CD4-positive, alpha-beta memory T cell (primary cell): ENCODE data around the gene UNC80. TPM values are rescaled to one million over a fixed set of nuclear protein-coding genes. Genes with fewer than 3 reads are reported as not detected.

Experiments used
- CTCF ChIA-PET: fragments of 350-600 bp; sonication (Branson Sonifier 250); formaldehyde crosslinking; loops from one replicate; lab custom pipeline; 2021; ENCODE audit warnings: inconsistent platforms; ENCODE audit not compliant: partially characterized antibody; lab: Charles Lee
- POLR2A ChIA-PET: fragments of 350-600 bp; sonication (Branson Sonifier 250); formaldehyde crosslinking; loops from one replicate; lab custom pipeline; 2021; ENCODE audit not compliant: partially characterized antibody; lab: Charles Lee
- DNase-seq, 5 donors: peaks; one replicate each; pipeline versions ENCODE4 v3.0.0 to v3.0.0-alpha.2; 2020 to 2022; ENCODE audit warnings: mixed read lengths in 1 of 5
- H3K27ac ChIP-seq: one replicate; pipeline ENCODE4 v1.7.0; 2013; ENCODE audit warnings: low read depth, low read length
- H3K27me3 ChIP-seq: 2 replicates; pipeline ENCODE4 v1.7.0; 2013; ENCODE audit warnings: mild to moderate bottlenecking, low read length, moderate library complexity; ENCODE audit not compliant: insufficient read depth
- H3K36me3 ChIP-seq: 2 replicates; pipeline ENCODE4 v1.7.0; 2013; ENCODE audit warnings: mild to moderate bottlenecking, low read length, moderate library complexity; ENCODE audit not compliant: insufficient read depth
- H3K4me1 ChIP-seq: 2 replicates; pipeline ENCODE4 v1.7.0; 2013; ENCODE audit warnings: mild to moderate bottlenecking, low read length, moderate library complexity; ENCODE audit not compliant: insufficient read depth
- H3K4me3 ChIP-seq, 2 donors: one replicate each; pipeline ENCODE4 v1.7.0; 2013; ENCODE audit warnings: low read length in 2 of 2, mild to moderate bottlenecking in 1 of 2
- H3K9me3 ChIP-seq, 2 donors: one replicate each; pipeline ENCODE4 v1.7.0; 2013; ENCODE audit warnings: low read length in 2 of 2, control low read depth in 1 of 2; ENCODE audit not compliant: control insufficient read depth in 1 of 2
- H3K27ac Mint-ChIP-seq, 7 donors: one replicate each; pipeline ENCODE4 v1.8.0; 2020 to 2021; ENCODE audit warnings: mixed read lengths in 7 of 7, mild to moderate bottlenecking in 6 of 7, inconsistent platforms in 3 of 7, moderate library complexity in 3 of 7
- H3K27me3 Mint-ChIP-seq, 2 donors: one replicate each; pipeline ENCODE4 v1.8.0; 2020 to 2021; ENCODE audit warnings: mixed read lengths in 2 of 2
- H3K36me3 Mint-ChIP-seq, 2 donors: one replicate each; pipeline ENCODE4 v1.8.0; 2020 to 2021; ENCODE audit warnings: mixed read lengths in 2 of 2, inconsistent platforms in 1 of 2, mild to moderate bottlenecking in 1 of 2
- H3K4me1 Mint-ChIP-seq, 4 donors: one replicate each; pipeline ENCODE4 v1.8.0; 2020 to 2021; ENCODE audit warnings: mixed read lengths in 4 of 4, mild to moderate bottlenecking in 1 of 4
- H3K4me3 Mint-ChIP-seq, 8 donors: one replicate each; pipeline ENCODE4 v1.8.0; 2020 to 2021; ENCODE audit warnings: mixed read lengths in 8 of 8, mild to moderate bottlenecking in 7 of 8, moderate library complexity in 6 of 8, inconsistent platforms in 3 of 8
- H3K9me3 Mint-ChIP-seq, 8 donors: one replicate each; pipeline ENCODE4 v1.8.0; 2020 to 2021; ENCODE audit warnings: mixed read lengths in 8 of 8, mild to moderate bottlenecking in 5 of 8, inconsistent platforms in 3 of 8, moderate library complexity in 1 of 8
- intact Hi-C: fragments of 100-400 bp; cut with micrococcal nuclease; formaldehyde crosslinking; loops from one replicate; pipeline ENCODE4 v1.15.1; 2023
- polyA plus RNA-seq, 2 donors: library from polyadenylated mRNA; unstranded; fragments of 300-500 nt; fragmentation: Illumina TruSeq; gene quantifications; one replicate each; pipeline ENCODE4 v1.2.3, GENCODE V29; 2021
- total RNA-seq, 2 experiments: library from RNA; stranded (reverse); gene quantifications; one replicate each; pipeline ENCODE4 v1.2.3, GENCODE V29; 2021

Gene UNC80
- total and polyA plus RNA-seq, 4 experiments from 2014 or later: not detected

DNA sequence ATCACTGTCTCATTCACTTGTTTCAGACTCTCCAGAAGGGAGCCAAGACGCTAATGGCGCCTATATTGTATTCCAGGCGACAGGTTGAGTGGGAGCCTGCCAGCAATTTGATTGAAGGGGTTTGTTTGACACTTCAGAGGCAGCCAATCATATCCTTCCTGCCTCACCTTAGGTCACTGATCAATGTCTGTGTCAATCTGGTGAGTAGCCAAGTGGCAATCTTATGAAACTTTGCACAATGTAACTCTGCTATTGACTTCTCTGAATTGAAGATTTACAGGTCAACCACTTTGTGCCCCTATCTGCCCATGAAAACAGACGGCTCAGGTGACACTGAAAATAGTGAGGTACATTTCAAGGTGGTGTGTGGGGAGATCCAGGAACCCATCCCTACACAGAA, 198.1 kb downstream of the UNC80 start:
- Histone ChIP-seq H3K36me3 (no peaks in the 10 kb centered on the region), H3K27me3 (peaks cover 3% of the 10 kb centered on the region), H3K27ac (no peak overlapping the region), H3K4me1 (no peaks in the 10 kb centered on the region), H3K4me3 (no peak overlapping the region), H3K9me3 (no peaks in the 10 kb centered on the region)
- intact Hi-C loops: loop anchor here (10.0 kb wide), 1 partner anchor 635 kb away; no protein-coding TSS in a partner anchor
- Mint-ChIP-seq H3K9me3 (no peaks in the 10 kb centered on the region), H3K27ac (no peak overlapping the region), H3K4me1 (no peaks in the 10 kb centered on the region), H3K36me3 (no peaks in the 10 kb centered on the region), H3K4me3 (no peak overlapping the region), H3K27me3 (peaks cover 10 to 11% of the 10 kb centered on the region in 2 donors)
- no peak for DNase-seq
- POLR2A ChIA-PET: no interaction called here
- CTCF ChIA-PET: interaction anchor here (1.0 to 2.1 kb wide), 3 partner anchors 8 to 227 kb away, joined by 3 to 9 read pairs (median 3); no protein-coding TSS in a partner anchor

DNA sequence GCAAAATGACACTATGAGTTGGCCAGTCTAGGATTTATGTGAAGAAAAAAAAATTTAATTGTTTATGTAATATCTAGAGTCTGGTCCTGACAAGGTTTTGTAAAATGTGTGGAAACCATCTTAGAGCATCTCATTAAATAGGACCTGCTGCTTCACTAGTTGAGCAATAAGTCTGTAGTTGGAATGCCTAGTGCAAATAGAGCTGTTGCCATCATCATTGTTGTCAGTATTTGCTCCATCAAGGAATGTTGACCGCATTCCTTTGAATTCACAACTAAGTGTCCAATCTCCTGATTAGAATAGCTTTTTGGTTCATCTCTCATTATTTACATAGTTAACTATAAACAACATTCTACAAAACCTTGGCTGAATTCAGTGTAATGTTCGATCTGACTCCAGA, 198.6 kb downstream of the UNC80 start:
- Histone ChIP-seq H3K4me1 (no peaks in the 10 kb centered on the region), H3K27ac (no peak overlapping the region), H3K27me3 (peaks cover 3% of the 10 kb centered on the region), H3K36me3 (no peaks in the 10 kb centered on the region), H3K9me3 (no peaks in the 10 kb centered on the region), H3K4me3 (no peak overlapping the region)
- POLR2A ChIA-PET: no interaction called here
- Mint-ChIP-seq H3K9me3 (no peaks in the 10 kb centered on the region), H3K4me3 (no peak overlapping the region), H3K27ac (no peak overlapping the region), H3K36me3 (no peaks in the 10 kb centered on the region), H3K27me3 (peaks cover 10 to 11% of the 10 kb centered on the region in 2 donors), H3K4me1 (no peaks in the 10 kb centered on the region)
- CTCF ChIA-PET: interaction anchor here (2.1 kb wide), 1 partner anchor 8 kb away, joined by 9 read pairs; no protein-coding TSS in a partner anchor
- intact Hi-C loops: no loop called here
- no peak for DNase-seq

DNA sequence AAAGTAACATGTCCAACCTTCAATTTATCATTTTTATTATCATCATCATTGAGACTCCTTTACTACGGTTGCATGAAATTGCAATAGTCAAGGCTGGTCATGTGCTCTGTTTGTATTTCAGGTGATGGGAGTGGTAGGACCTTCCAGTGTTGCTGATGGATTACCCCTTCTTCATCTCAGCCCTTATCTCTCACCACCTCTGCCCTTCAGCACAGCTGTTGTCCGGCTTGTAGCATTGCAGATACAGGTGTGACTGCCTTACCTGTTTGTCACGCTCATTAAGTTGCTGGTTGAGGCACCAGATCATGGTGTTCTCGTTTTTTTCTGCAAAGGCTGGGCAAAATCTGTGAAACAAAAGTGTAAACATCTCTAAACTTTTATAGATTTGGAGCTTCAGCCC, 199.1 kb downstream of the UNC80 start:
- Histone ChIP-seq H3K4me3 (no peak overlapping the region), H3K36me3 (no peaks in the 10 kb centered on the region), H3K27ac (no peak overlapping the region), H3K27me3 (peaks cover 3% of the 10 kb centered on the region), H3K4me1 (no peaks in the 10 kb centered on the region), H3K9me3 (no peaks in the 10 kb centered on the region)
- Mint-ChIP-seq H3K9me3 (no peaks in the 10 kb centered on the region), H3K27ac (no peak overlapping the region), H3K27me3 (peaks cover 10 to 11% of the 10 kb centered on the region in 2 donors), H3K4me3 (no peak overlapping the region), H3K4me1 (no peaks in the 10 kb centered on the region), H3K36me3 (no peaks in the 10 kb centered on the region)
- POLR2A ChIA-PET: no interaction called here
- CTCF ChIA-PET: interaction anchor here (0.7 to 2.1 kb wide), 2 partner anchors 9 to 33 kb away, joined by 5 to 9 read pairs; no protein-coding TSS in a partner anchor
- intact Hi-C loops: no loop called here
- no peak for DNase-seq

DNA sequence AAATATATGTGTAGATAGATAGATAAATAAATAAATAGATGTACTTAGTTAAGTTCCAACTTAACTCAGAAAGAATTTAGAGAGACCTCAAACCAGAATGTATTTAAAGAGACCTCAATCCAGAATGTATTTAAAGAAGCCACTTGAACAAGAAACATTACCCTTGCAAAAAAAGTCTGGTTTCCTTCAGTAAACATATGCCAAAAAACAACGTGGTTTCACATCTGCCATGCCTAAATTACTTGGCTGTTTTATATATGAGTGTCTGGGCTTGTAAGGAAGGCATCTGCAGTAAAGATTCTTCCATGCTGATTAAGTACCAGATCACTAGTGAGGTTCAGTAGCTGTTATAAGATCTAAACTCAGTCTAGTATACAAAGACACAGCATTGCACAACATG, 201.7 kb downstream of the UNC80 start:
- no peak for DNase-seq
- H3K27ac ChIP-seq: no peak overlapping the region
- H3K9me3 ChIP-seq: no peaks in the 10 kb centered on the region
- POLR2A ChIA-PET: no interaction called here
- no peaks in the 10 kb centered on the region for H3K4me1 ChIP-seq
- H3K27ac Mint-ChIP-seq: no peak overlapping the region
- no peak overlapping the region for H3K4me3 ChIP-seq
- H3K9me3 Mint-ChIP-seq: no peaks in the 10 kb centered on the region
- intact Hi-C loops: no loop called here
- no peaks in the 10 kb centered on the region for H3K4me1 Mint-ChIP-seq
- H3K27me3 ChIP-seq: peaks cover 3% of the 10 kb centered on the region
- no peak overlapping the region for H3K4me3 Mint-ChIP-seq
- peaks cover 8 to 9% of the 10 kb centered on the region in 2 donors for H3K27me3 Mint-ChIP-seq
- H3K36me3 Mint-ChIP-seq: no peaks in the 10 kb centered on the region
- no peaks in the 10 kb centered on the region for H3K36me3 ChIP-seq
- CTCF ChIA-PET: interaction anchor here (1.3 to 10.4 kb wide), 2 partner anchors 11 to 224 kb away, joined by 6 to 190 read pairs; no protein-coding TSS in a partner anchor

DNA sequence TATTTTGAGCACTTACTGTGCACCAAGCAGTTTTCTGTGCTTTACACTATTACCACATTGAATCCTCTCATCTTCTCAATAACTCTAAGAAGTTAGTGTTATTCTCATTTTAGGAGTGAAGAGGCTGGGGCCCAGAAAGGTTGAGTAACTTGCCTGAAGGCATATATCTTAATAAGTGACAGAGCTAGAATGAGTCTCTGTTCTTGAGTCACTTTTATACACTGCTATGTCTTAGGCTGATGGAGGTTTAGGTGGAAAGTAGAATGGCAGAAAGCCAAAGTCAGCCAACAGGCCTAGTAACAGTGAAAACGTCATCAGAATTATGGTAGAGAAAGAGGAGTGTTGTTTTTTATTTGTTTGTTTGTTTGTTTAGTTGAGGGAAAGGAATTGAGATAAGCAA, 202.9 kb downstream of the UNC80 start:
- Mint-ChIP-seq H3K4me3 (no peak overlapping the region), H3K27me3 (peaks cover 8% of the 10 kb centered on the region in 2 donors), H3K9me3 (no peaks in the 10 kb centered on the region), H3K4me1 (no peaks in the 10 kb centered on the region), H3K27ac (no peak overlapping the region), H3K36me3 (no peaks in the 10 kb centered on the region)
- ChIA-PET POLR2A (no interaction called here), CTCF (interaction anchor here (1.1 to 10.4 kb wide), 3 partner anchors 9 to 223 kb away, joined by 3 to 190 read pairs (median 14); no protein-coding TSS in a partner anchor)
- no peak for DNase-seq
- Histone ChIP-seq H3K4me3 (no peak overlapping the region), H3K27me3 (peaks cover 3% of the 10 kb centered on the region), H3K4me1 (no peaks in the 10 kb centered on the region), H3K27ac (no peak overlapping the region), H3K36me3 (no peaks in the 10 kb centered on the region), H3K9me3 (no peaks in the 10 kb centered on the region)
- intact Hi-C loops: no loop called here

DNA sequence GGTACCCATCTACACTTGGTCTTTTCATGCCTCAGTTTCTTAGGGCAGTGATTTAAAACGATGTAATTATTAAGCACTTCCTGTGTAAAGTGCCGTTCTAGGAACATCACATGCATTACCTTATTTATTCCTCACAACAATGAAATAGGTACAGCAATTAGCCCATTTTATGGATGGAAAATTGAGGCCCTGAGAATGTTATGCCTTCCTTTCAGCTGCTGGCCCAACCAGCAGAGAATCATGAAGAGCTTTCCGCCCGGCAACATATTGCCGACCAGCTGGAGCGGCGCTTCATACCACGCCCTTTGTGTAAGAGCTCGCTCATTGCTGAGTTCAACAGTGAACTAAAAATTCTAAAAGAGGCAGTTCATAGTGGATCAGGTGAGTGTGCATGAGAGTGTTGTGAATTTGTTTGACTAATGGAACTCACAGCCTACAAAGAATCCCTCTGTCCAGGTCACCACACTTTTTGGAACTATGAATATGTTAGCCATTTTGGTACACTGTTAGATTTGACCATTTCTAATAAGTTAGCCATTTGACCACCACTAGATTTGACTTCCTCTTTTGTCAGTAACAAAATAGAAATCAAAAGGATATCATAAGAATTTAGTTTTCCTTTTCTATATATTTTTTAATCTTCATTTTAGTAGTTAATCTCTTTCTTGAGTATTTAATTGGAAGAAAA, 205.2 kb downstream of the UNC80 start:
- H3K4me3 Mint-ChIP-seq: no peak overlapping the region

DNA sequence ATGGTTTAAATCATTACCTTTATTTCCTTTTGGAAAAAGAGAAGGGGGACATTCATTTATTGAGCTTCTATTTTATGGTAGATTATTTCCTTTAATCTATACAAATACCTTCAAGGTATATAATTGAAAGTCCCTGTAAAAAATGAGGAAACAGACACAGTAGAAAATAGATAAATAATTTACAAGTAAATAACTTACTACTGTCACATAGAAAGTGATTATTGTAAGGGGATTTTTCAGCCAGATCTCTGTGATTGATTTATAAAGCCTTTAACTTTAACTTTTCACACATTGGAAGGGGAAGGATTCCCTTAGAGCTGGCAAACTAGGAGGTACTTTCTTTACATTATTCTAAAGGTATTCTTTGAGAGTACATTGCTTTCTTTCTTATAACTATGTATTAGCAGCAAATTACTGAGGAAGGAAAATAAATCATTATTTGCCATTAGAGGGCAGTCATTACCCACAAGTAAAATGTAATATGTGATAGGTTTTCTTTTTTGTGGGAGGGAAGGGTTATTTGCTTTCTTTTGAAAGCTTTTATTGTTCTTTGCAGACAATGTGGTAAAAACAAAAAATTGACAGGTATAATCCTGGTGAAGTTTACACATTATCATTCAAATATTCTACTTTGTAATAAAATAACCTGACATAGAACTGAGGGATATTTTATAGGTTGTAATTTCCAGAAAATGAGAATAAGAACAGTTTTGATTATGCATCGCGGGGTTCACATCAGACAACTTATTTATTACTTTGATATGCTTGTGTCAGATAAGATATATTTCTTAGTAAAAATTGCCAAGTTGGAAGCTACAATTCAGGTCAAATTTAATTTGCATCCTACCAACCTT, 206.0 kb downstream of the UNC80 start:
- Histone ChIP-seq H3K36me3 (no peaks in the 10 kb centered on the region), H3K27me3 (no peaks in the 10 kb centered on the region), H3K9me3 (no peaks in the 10 kb centered on the region), H3K27ac (no peak overlapping the region), H3K4me3 (no peak overlapping the region), H3K4me1 (no peaks in the 10 kb centered on the region)
- no peak overlapping the region for H3K4me3 Mint-ChIP-seq
- H3K9me3 Mint-ChIP-seq: no peaks in the 10 kb centered on the region
- H3K36me3 Mint-ChIP-seq: no peaks in the 10 kb centered on the region
- ChIA-PET POLR2A (no interaction called here), CTCF (interaction anchor here (0.6 to 10.4 kb wide), 11 partner anchors 10 to 226 kb away, joined by 3 to 190 read pairs (median 4); partner anchors contain the start of gene RPE)
- no peak overlapping the region for H3K27ac Mint-ChIP-seq
- intact Hi-C loops: loop anchor here (1.0 to 2.0 kb wide), 3 partner anchors 218 to 421 kb away; no protein-coding TSS in a partner anchor
- H3K27me3 Mint-ChIP-seq: peaks cover 4 to 9% of the 10 kb centered on the region in 2 donors
- peak in 4 of 5 donors; percentile 35 to 52 (median 43) for DNase-seq
- no peaks in the 10 kb centered on the region for H3K4me1 Mint-ChIP-seq

More for the DNA sequence above, 205.2 kb downstream of the UNC80 start:
- Histone ChIP-seq H3K9me3 (no peaks in the 10 kb centered on the region), H3K27me3 (no peaks in the 10 kb centered on the region), H3K36me3 (no peaks in the 10 kb centered on the region), H3K27ac (no peak overlapping the region), H3K4me3 (no peak overlapping the region), H3K4me1 (no peaks in the 10 kb centered on the region)
- ChIA-PET CTCF (interaction anchor here (1.2 to 10.4 kb wide), 10 partner anchors 10 to 227 kb away, joined by 3 to 190 read pairs (median 4); partner anchors contain the start of gene RPE), POLR2A (no interaction called here)
- no peaks in the 10 kb centered on the region for H3K4me1 Mint-ChIP-seq
- H3K27me3 Mint-ChIP-seq: peaks cover 6% of the 10 kb centered on the region in 2 donors
- H3K36me3 Mint-ChIP-seq: no peaks in the 10 kb centered on the region
- no peaks in the 10 kb centered on the region for H3K9me3 Mint-ChIP-seq
- H3K27ac Mint-ChIP-seq: no peak overlapping the region
- no peak for DNase-seq
- intact Hi-C loops: loop anchor here (1.0 to 2.0 kb wide), 3 partner anchors 218 to 422 kb away; no protein-coding TSS in a partner anchor
